ACC112 (cell line): ENCODE measurements around the gene ITGB1.
"Not testable (repeated sequence)": the region's sequence is repeated elsewhere in the genome, so short reads cannot be mapped to it uniquely, and the experiment has no call there.

Source experiments
- H2AFZ ChIP-seq: fragments of 200-600 bp; sonication (generic); one replicate; pipeline ENCODE4 v1.6.0; 2017; ENCODE audit warnings: antibody characterized with exemption, low read length; ENCODE audit not compliant: unreplicated experiment
- H3K27ac ChIP-seq: fragments of 200-600 bp; sonication (generic); 2 replicates; pipeline ENCODE4 v1.5.1; 2014; ENCODE audit warnings: low read depth, mild to moderate bottlenecking, antibody characterized with exemption, low read length, moderate library complexity
- H3K27me3 ChIP-seq: fragments of 200-600 bp; sonication (generic); 2 replicates; pipeline ENCODE4 v1.6.1; 2014; ENCODE audit warnings: mild to moderate bottlenecking, antibody characterized with exemption, low read length, moderate library complexity, mixed read lengths; ENCODE audit not compliant: insufficient read depth
- H3K36me3 ChIP-seq: fragments of 200-600 bp; sonication (generic); 2 replicates; pipeline ENCODE4 v1.6.1; 2016; ENCODE audit warnings: mild to moderate bottlenecking, antibody characterized with exemption, low read length, moderate library complexity, mixed read lengths; ENCODE audit not compliant: insufficient read depth
- H3K4me1 ChIP-seq: fragments of 200-600 bp; sonication (generic); one replicate; pipeline ENCODE4 v1.6.1; 2016; ENCODE audit warnings: low read length, mixed read lengths; ENCODE audit not compliant: insufficient read depth, unreplicated experiment, control insufficient read depth
- H3K4me3 ChIP-seq: fragments of 200-600 bp; sonication (generic); 2 replicates; pipeline ENCODE4 v1.5.1; 2014; ENCODE audit warnings: mild to moderate bottlenecking, low read depth, low read length
- H3K79me2 ChIP-seq: fragments of 200-600 bp; sonication (generic); one replicate; pipeline ENCODE4 v1.6.0; 2016; ENCODE audit warnings: low read length; ENCODE audit not compliant: control insufficient read depth, unreplicated experiment, insufficient read depth

The ITGB1 gene

GRCh38 chr10:32958085-32959005, at the start of gene ITGB1:
Gene ITGB1, minus strand, starts transcription at chr10:32958230. Its CDS starts 22,672 bp downstream, at chr10:32935558.
- peak within 1 kb of the TSS; percentile 96 for H3K4me3 ChIP-seq
- H2AFZ ChIP-seq, result peak within 1 kb of the TSS; percentile 29
- H3K36me3 ChIP-seq, result no peaks in the 10 kb centered on the region; the same call in 1 of the 2 replicates
- H3K27me3 ChIP-seq, result no peaks in the 10 kb centered on the region
- peaks cover 70% of the 10 kb centered on the region for H3K79me2 ChIP-seq
- peak within 1 kb of the TSS; percentile 95 for H3K27ac ChIP-seq
- H3K4me1 ChIP-seq, result peaks cover 49% of the 10 kb centered on the region

- H3K36me3 ChIP-seq, result no peaks in the 10 kb centered on the region
- H3K27ac ChIP-seq, result peak overlapping the region; percentile 99
- peaks cover 31% of the 10 kb centered on the region for H3K79me2 ChIP-seq
- H3K4me3 ChIP-seq, result peak overlapping the region; percentile 68
- peaks cover 48% of the 10 kb centered on the region for H3K4me1 ChIP-seq
- peak overlapping the region; percentile 19 for H2AFZ ChIP-seq
- H3K27me3 ChIP-seq, result no peaks in the 10 kb centered on the region
Observed at GRCh38 chr10:33006342-33006887, 48.4 kb upstream of the ITGB1 start.

DNA sequence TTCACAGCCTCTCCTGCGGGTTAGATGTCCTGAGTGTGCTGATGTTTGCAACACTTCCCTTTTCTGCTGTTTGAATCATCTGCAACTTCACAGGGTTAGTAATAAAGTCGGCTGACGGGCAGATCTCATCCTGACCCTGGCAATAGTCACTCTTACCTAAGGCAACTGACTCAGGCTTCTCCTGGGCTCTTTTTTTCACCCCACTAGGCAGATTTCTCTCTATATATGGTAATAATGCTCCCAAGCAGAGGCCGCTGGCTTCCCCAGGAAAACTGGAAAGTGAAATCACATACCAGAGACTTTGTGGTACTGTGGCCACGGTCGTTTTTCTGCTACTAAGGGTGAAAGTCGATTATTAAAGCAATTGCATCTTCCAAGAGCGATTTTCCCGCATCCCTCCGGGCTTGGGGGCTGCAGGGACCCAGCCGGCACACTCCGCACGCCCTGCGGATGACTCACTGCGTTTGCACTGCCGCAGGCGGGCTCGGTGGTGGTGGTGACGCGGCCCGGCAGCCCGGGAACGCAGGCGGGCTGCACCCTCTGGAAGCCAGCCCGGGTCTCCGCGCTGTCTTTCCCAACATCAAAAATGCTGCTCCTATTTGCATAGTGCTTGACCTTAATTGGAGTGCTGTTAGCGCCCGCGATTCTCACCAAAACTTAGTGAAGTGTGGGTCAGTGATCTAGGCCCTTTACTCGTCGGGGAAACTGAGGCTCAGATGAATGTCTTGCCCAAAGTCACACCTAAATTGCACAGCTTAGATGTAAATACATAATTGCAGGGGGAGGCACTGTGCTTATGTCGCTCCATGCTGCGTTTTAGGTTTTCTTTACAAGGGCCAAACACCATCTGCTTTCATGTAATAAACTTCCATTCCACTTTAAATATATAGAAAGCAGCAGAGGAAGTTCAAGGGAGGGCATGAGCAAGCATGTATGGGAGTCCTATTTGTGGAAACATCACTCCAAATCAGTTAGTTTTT, 47.6 kb upstream of the ITGB1 start:
- Histone ChIP-seq H3K4me1 (peaks cover 44% of the 10 kb centered on the region), H3K4me3 (peak overlapping the region; percentile 68), H3K27ac (peak overlapping the region; percentile 99)

DNA sequence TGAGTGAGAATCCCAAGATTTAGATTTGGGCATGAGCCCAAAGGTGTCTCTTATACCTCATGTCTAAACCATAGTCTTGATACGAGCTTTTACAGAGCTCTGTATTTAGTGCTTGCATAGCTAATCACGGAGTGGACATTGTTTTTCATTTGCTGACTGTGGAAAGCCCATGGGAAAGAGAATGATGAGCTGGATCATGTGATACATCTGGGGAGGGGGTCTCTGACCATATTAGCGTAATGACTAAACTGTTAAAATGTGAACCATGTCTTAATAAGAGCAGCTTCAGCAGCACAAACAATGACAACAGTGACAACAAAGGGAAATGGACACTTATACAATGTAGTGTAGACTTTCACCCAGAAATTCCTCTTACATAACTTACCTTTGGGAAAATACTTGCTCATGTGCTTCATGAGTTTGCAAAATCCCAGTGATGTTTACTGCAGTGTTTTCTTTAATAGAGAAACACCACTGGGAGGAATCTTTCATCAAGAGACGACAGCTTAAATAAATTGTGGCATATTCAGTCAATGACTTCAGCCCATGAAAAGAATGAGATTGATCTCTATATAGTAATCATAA, 44.0 kb upstream of the ITGB1 start:
- H3K4me3 ChIP-seq, result no peak overlapping the region
- peaks cover 26% of the 10 kb centered on the region for H3K79me2 ChIP-seq
- peaks cover 4% of the 10 kb centered on the region; the same call in 1 of the 2 replicates for H3K36me3 ChIP-seq
- no peaks in the 10 kb centered on the region for H3K27me3 ChIP-seq
- H3K27ac ChIP-seq, result no peak overlapping the region
- H3K4me1 ChIP-seq, result peaks cover 26% of the 10 kb centered on the region
- H2AFZ ChIP-seq, result no peak overlapping the region

More for the DNA sequence above, 47.6 kb upstream of the ITGB1 start:
- peak overlapping the region; percentile 51 for H2AFZ ChIP-seq
- H3K36me3 ChIP-seq, result no peaks in the 10 kb centered on the region
- no peaks in the 10 kb centered on the region for H3K27me3 ChIP-seq
- H3K79me2 ChIP-seq, result peaks cover 31% of the 10 kb centered on the region

DNA sequence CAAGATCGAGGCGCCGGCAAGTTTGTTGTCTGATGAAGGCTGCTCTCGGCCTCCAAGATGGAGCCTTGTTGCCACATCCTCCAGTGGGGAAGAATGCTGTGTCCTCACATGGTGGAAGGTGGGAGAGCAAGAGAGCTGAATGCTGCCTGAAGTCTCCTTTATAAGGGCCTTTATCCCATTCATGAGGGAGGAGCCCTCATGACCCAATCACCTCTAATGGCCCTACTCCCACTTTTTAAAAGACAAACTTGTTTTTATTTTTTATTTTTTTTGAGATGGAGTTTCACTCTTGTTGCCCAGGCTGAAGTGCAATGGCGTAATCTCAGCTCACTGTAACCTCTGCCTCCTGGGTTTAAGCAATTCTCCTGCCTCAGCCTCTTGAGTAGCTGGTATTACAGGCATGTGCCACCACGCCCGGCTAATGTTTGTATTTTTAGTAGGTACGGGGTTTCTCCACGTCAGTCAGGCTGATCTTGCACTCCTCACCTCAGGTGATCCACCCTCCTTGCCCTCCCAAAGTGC, 40.1 kb upstream of the ITGB1 start:
- not testable (repeated sequence) for H3K4me3 ChIP-seq, H2AFZ ChIP-seq, H3K27ac ChIP-seq, H3K27me3 ChIP-seq, H3K4me1 ChIP-seq
- Histone ChIP-seq H3K79me2 (peaks cover 15% of the 10 kb centered on the region), H3K36me3 (peaks cover 14% of the 10 kb centered on the region; the same call in 1 of the 2 replicates)

DNA sequence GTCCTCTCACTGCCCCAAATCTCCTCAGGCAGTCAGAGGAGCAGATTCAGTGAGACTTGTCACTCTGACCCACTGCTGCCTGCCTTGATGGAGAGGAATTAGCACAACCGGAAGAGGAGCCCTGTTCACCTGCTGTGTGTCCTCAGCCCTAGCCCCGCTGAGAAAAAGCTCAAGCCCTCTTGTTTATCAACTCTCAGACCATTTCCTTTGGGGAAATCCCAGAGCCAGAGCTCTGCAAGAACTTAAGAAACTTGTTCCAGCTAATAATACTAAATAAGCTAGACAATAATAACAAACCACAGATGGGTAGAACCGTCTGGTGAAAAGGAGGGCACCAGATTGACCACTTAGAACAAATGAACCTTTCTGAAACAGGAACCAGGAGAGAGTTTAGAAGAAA, 37.7 kb upstream of the ITGB1 start:
- peaks cover 16% of the 10 kb centered on the region; the same call in 1 of the 2 replicates for H3K36me3 ChIP-seq
- H2AFZ ChIP-seq, result no peak overlapping the region
- H3K27ac ChIP-seq, result no peak overlapping the region

DNA sequence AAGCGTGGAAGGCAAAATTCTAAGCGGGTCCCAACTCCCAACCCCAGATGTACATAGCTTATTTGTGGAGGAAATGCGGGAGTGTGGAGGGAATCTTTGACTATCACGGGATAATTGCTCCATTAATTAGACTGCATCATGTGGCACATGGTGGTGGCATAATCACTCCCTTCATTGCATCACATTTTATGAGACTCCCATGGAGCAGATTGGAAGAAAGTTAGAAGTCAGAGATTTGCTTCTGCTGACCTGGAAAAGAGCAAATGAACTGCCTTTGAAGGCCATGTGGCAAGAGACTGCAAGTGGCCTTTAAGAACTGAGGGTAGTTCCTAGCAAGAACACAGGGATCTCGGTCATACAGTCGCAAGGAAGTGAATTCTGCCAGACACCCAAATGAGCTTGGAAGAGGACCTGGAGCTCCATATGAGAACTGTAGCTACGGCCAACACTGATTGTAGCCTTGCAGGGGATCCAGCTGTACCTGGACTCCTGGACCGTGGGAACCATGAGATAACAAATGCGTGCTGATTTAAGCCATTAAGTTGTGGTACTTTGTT, 37.1 kb upstream of the ITGB1 start:
- no peak overlapping the region for H2AFZ ChIP-seq
- no peak overlapping the region for H3K4me3 ChIP-seq
- H3K36me3 ChIP-seq, result peaks cover 19% of the 10 kb centered on the region; the same call in 1 of the 2 replicates
- H3K4me1 ChIP-seq, result peaks cover 11% of the 10 kb centered on the region
- H3K27me3 ChIP-seq, result no peaks in the 10 kb centered on the region
- no peaks in the 10 kb centered on the region for H3K79me2 ChIP-seq
- no peak overlapping the region for H3K27ac ChIP-seq

More for the DNA sequence above, 37.7 kb upstream of the ITGB1 start:
- H3K79me2 ChIP-seq, result no peaks in the 10 kb centered on the region
- peaks cover 11% of the 10 kb centered on the region for H3K4me1 ChIP-seq
- no peak overlapping the region for H3K4me3 ChIP-seq
- no peaks in the 10 kb centered on the region for H3K27me3 ChIP-seq

GRCh38 chr10:32994632-32995031, 36.6 kb upstream of the ITGB1 start:
- H2AFZ ChIP-seq, H3K27ac ChIP-seq, H3K4me3 ChIP-seq, H3K27me3 ChIP-seq, H3K79me2 ChIP-seq: not testable (repeated sequence)
- Histone ChIP-seq H3K36me3 (peaks cover 22% of the 10 kb centered on the region; the same call in 1 of the 2 replicates), H3K4me1 (peaks cover 11% of the 10 kb centered on the region)

DNA sequence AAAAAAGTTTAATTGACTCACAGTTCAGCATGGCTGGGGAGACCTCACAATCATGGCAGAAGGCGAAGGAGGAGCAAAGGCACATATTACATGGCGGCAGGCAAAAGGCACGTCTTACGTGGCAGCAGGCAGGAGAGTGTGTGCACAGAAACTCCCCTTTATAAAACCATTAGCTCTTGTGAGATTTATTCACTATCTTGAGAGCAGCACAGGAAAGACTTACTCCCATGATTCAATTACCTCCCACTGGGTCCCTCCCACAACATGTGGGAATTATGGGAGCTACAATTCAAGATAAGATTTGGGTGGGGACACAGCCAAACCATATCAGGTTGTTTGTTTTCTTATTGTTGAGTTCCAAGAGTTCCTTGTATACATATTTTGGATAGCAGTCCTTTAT, 34.3 kb upstream of the ITGB1 start:
- not testable (repeated sequence) for H3K79me2 ChIP-seq, H2AFZ ChIP-seq, H3K27me3 ChIP-seq, H3K4me3 ChIP-seq
- Histone ChIP-seq H3K4me1 (peaks cover 11% of the 10 kb centered on the region), H3K36me3 (peaks cover 19% of the 10 kb centered on the region; the same call in 1 of the 2 replicates), H3K27ac (peak overlapping the region; percentile 16; the same call in 1 of the 2 replicates)
